ENCODE data around the gene APOD.
A peak's percentile ranks its signal among the peaks of the same experiment; 100 is the strongest.
"Not testable (repeated sequence)": the region's sequence is repeated elsewhere in the genome, so short reads cannot be mapped to it uniquely, and the experiment has no call there.

APOD gene

GRCh38 chr3:195583831-195584542 lies at the start of gene APOD:
TSS of gene APOD (minus strand) at chr3:195583940. CDS start at chr3:195579461, 4,479 bp downstream.
- peak; percentile 66 for DNase-seq

- not testable (repeated sequence) for DNase-seq
Observed at GRCh38 chr3:195633351-195633750, 49.6 kb upstream of the APOD start.

GRCh38 chr3:195632501-195633185 lies 48.9 kb upstream of the APOD start:
- DNase-seq, result not testable (repeated sequence)

GRCh38 chr3:195632046-195632445 lies 48.3 kb upstream of the APOD start:
- not testable (repeated sequence) for DNase-seq

- DNase-seq, result not testable (repeated sequence)
Observed at GRCh38 chr3:195630938-195631495, 47.3 kb upstream of the APOD start.

GRCh38 chr3:195630086-195630917 lies 46.6 kb upstream of the APOD start:
- not testable (repeated sequence) for DNase-seq

GRCh38 chr3:195629682-195630081 lies 45.9 kb upstream of the APOD start:
- not testable (repeated sequence) for DNase-seq

GRCh38 chr3:195628386-195628920 lies 44.7 kb upstream of the APOD start:
- not testable (repeated sequence) for DNase-seq

- DNase-seq, result not testable (repeated sequence)
Observed at GRCh38 chr3:195627515-195628385, 44.0 kb upstream of the APOD start.

- DNase-seq, result not testable (repeated sequence)
Observed at GRCh38 chr3:195624603-195625560, 41.1 kb upstream of the APOD start.

- DNase-seq, result not testable (repeated sequence)
Observed at GRCh38 chr3:195624171-195624570, 40.4 kb upstream of the APOD start.

GRCh38 chr3:195623217-195623965 lies 39.7 kb upstream of the APOD start:
- not testable (repeated sequence) for DNase-seq

GRCh38 chr3:195622523-195623170 lies 38.9 kb upstream of the APOD start:
- DNase-seq, result not testable (repeated sequence)

GRCh38 chr3:195622012-195622411 lies 38.3 kb upstream of the APOD start:
- not testable (repeated sequence) for DNase-seq

- DNase-seq, result not testable (repeated sequence)
Observed at GRCh38 chr3:195621095-195621494, 37.4 kb upstream of the APOD start.

- DNase-seq, result not testable (repeated sequence)
Observed at GRCh38 chr3:195620476-195620875, 36.7 kb upstream of the APOD start.

GRCh38 chr3:195619591-195620369 lies 36.0 kb upstream of the APOD start:
- not testable (repeated sequence) for DNase-seq

Data from right forelimb (tissue), 1 donor.